Measurements from ENCODE around the gene MGLL.

- TF ChIP-seq CTCF (IDR thresholded peaks at IDR 0.05) = no peak
- TF ChIP-seq POLR2AphosphoS5 (IDR thresholded peaks at IDR 0.05; ENCODE audit: low read depth, low read length) = no peak
- no peak for TF ChIP-seq REST (IDR thresholded peaks at IDR 0.05; ENCODE audit: insufficient read depth in 1 of 2, low read depth in 2 of 2, low read length in 1 of 2)
- no peak for TF ChIP-seq SIN3A (IDR thresholded peaks at IDR 0.05; ENCODE audit: borderline replicate concordance, insufficient read depth, low read depth, low read length)
- TF ChIP-seq TCF7L2 (IDR thresholded peaks at IDR 0.05; ENCODE audit: low read depth, low read length) = no peak
These were observed 57.4 kb downstream of the MGLL start for GRCh38 chr3:127764841-127765362.
